GM12801 (cell line): Measurements from ENCODE around the gene PCDHGB4.
"Not testable (repeated sequence)": the region's sequence is repeated elsewhere in the genome, so short reads cannot be mapped to it uniquely, and the experiment has no call there.

Experiments used
- CTCF ChIP-seq: IDR thresholded peaks from one replicate; pipeline ENCODE4 v1.5.1; 2011; ENCODE audit warnings: control low read depth; ENCODE audit not compliant: insufficient read length; ENCODE audit errors: extremely low read depth

The PCDHGB4 gene

GRCh38 chr5:141387557-141388311, at the start of gene PCDHGB4:
PCDHGB4 (plus strand) TSS chr5:141387698; CDS start chr5:141387885, 187 bp downstream.
- TF ChIP-seq CTCF = not testable (repeated sequence)

GRCh38 chr5:141338538-141339306, 48.8 kb upstream of the PCDHGB4 start, which contains the start of gene PCDHGA2:
PCDHGA2 (plus strand) TSS chr5:141338760.
- no peak for TF ChIP-seq CTCF

- no peak for TF ChIP-seq CTCF
Observed at GRCh38 chr5:141342773-141343172, 44.7 kb upstream of the PCDHGB4 start.

GRCh38 chr5:141343242-141343952, 44.1 kb upstream of the PCDHGB4 start, which contains the start of gene PCDHGA3:
PCDHGA3 (plus strand) TSS chr5:141343829; CDS start chr5:141344034, 205 bp downstream.
- no peak for TF ChIP-seq CTCF

GRCh38 chr5:141343953-141344463, 43.5 kb upstream of the PCDHGB4 start:
- no peak for TF ChIP-seq CTCF

- no peak for TF ChIP-seq CTCF
Observed at GRCh38 chr5:141345327-141345726, 42.2 kb upstream of the PCDHGB4 start.
